CD8-positive, alpha-beta memory T cell (primary cell): ENCODE measurements around the gene TMEM88. TPM values are rescaled to one million over a fixed set of nuclear protein-coding genes. Genes with fewer than 3 reads are reported as not detected.

Experiments
- CTCF ChIA-PET: fragments of 350-600 bp; sonication (Branson Sonifier 250); formaldehyde crosslinking; loops from one replicate; lab custom pipeline; 2021; ENCODE audit warnings: antibody characterized with exemption; lab: Charles Lee
- POLR2A ChIA-PET: fragments of 350-600 bp; sonication (Branson Sonifier 250); formaldehyde crosslinking; loops from one replicate; lab custom pipeline; 2021; ENCODE audit warnings: antibody characterized with exemption; lab: Charles Lee
- DNase-seq, 5 donors: peaks; one replicate each; pipeline versions ENCODE4 v3.0.0 to v3.0.0-alpha.2; 2020 to 2022; ENCODE audit warnings: mixed read lengths in 1 of 5
- H3K27ac ChIP-seq: one replicate; pipeline ENCODE4 v1.7.0; 2013; ENCODE audit warnings: low read depth, mild to moderate bottlenecking, low read length, moderate library complexity
- H3K27me3 ChIP-seq: 2 replicates; pipeline ENCODE4 v1.7.0; 2013; ENCODE audit warnings: low read length, mild to moderate bottlenecking; ENCODE audit not compliant: insufficient read depth, poor library complexity, severe bottlenecking
- H3K36me3 ChIP-seq: 2 replicates; pipeline ENCODE4 v1.7.0; 2013; ENCODE audit warnings: mild to moderate bottlenecking, low read length, moderate library complexity; ENCODE audit not compliant: insufficient read depth
- H3K4me1 ChIP-seq: 2 replicates; pipeline ENCODE4 v1.7.0; 2013; ENCODE audit warnings: mild to moderate bottlenecking, low read length, moderate library complexity; ENCODE audit not compliant: insufficient read depth
- H3K4me3 ChIP-seq: 2 replicates; pipeline ENCODE4 v1.7.0; 2013; ENCODE audit warnings: mild to moderate bottlenecking, low read length
- H3K9me3 ChIP-seq: 2 replicates; pipeline ENCODE4 v1.7.0; 2013; ENCODE audit warnings: mild to moderate bottlenecking, low read length
- H3K27ac Mint-ChIP-seq, 8 donors: one replicate each; pipeline ENCODE4 v1.8.0; 2020 to 2021; ENCODE audit warnings: mixed read lengths in 8 of 8, mild to moderate bottlenecking in 6 of 8, inconsistent platforms in 3 of 8, moderate library complexity in 3 of 8
- H3K27me3 Mint-ChIP-seq, 2 donors: one replicate each; pipeline ENCODE4 v1.8.0; 2020 to 2021; ENCODE audit warnings: mixed read lengths in 2 of 2, mild to moderate bottlenecking in 1 of 2, moderate library complexity in 1 of 2
- H3K36me3 Mint-ChIP-seq, 3 donors: one replicate each; pipeline ENCODE4 v1.8.0; 2020 to 2021; ENCODE audit warnings: mixed read lengths in 3 of 3, inconsistent platforms in 1 of 3, mild to moderate bottlenecking in 1 of 3
- H3K4me1 Mint-ChIP-seq, 3 donors: one replicate each; pipeline ENCODE4 v1.8.0; 2020 to 2021; ENCODE audit warnings: mixed read lengths in 3 of 3, inconsistent platforms in 1 of 3, mild to moderate bottlenecking in 1 of 3
- H3K4me3 Mint-ChIP-seq, 7 donors: one replicate each; pipeline ENCODE4 v1.8.0; 2020 to 2021; ENCODE audit warnings: mixed read lengths in 7 of 7, mild to moderate bottlenecking in 6 of 7, moderate library complexity in 4 of 7, inconsistent platforms in 2 of 7
- H3K9me3 Mint-ChIP-seq, 5 donors: one replicate each; pipeline ENCODE4 v1.8.0; 2020 to 2022; ENCODE audit warnings: mixed read lengths in 5 of 5, mild to moderate bottlenecking in 3 of 5, moderate library complexity in 2 of 5, inconsistent platforms in 1 of 5
- polyA plus RNA-seq: library from polyadenylated mRNA; unstranded; fragments of 300-500 nt; fragmentation: Illumina TruSeq; gene quantifications from one replicate; pipeline ENCODE4 v1.2.3, GENCODE V29; 2021
- total RNA-seq, 2 experiments: library from RNA; stranded (reverse); gene quantifications; one replicate each; pipeline ENCODE4 v1.2.3, GENCODE V29; 2021

TMEM88 gene
- total and polyA plus RNA-seq, 3 experiments from 2014 or later = 5.3 to 5.5 TPM; not detected in 1

DNA sequence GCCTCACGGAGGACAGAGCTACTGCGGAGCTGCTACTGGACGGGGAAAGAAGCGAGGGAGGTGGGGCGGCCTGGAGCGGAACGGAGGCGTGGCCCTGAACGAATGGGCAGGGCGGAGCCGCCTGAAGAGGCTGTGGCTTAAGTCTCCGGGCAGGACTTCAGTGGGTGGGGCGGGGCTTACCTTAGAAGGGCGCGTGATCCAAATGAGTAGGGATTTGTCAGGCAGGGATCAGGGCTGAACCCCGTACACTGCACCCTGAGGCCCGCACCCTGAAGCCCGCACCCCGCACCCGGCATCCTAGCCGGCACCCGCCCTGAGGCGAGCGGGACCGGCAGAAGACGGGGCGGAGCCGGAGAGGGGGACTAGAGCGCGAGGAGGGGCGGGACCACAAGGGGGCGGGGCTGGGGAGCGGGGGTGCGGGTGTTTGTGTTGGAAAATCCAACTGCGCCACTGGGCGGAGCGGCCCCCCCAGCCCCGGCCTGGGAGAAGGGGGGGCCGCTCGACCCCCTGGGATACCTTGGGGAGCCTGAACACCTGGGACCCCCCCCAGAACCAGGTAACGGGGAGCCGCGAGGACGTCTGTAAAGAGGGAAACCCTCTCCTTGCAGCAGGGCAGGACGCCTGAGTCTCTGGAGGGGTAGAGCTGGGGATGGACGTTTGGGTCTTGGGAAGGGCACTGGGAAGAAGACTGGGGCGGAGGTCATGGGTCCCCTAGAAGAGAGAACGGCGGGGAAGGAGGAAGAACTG is 20.9 kb upstream of the TMEM88 start, which contains the start of gene KDM6B:
KDM6B (plus strand) TSS at position 423 of the 747 bp plus-strand sequence. CDS start 11,338 bp downstream, outside the sequence.
- H3K27ac ChIP-seq = peak within 1 kb of the TSS; percentile 98
- no peaks in the 10 kb centered on the region for H3K36me3 ChIP-seq
- ChIA-PET POLR2A (interaction anchor here (1.0 to 5.2 kb wide), 6 partner anchors 10 to 155 kb away, joined by 3 to 46 read pairs (median 6); partner anchors contain the start of genes CYB5D1, NAA38 and TMEM88), CTCF (interaction anchor here (0.6 to 7.1 kb wide), 20 partner anchors 8 to 156 kb away, joined by 3 to 69 read pairs (median 6); partner anchors contain the start of genes CYB5D1 and NAA38)
- Mint-ChIP-seq H3K27me3 (peaks cover 9 to 17% of the 10 kb centered on the region in 2 donors), H3K27ac (peak within 1 kb of the TSS; percentile 99 to 100 (median 99)), H3K9me3 (peaks cover 0 to 5% (median 0%) of the 10 kb centered on the region in 5 donors), H3K36me3 (peaks cover 0 to 13% (median 0%) of the 10 kb centered on the region in 3 donors), H3K4me3 (peak within 1 kb of the TSS; percentile 90 to 100 (median 95)), H3K4me1 (peaks cover 35 to 41% (median 37%) of the 10 kb centered on the region in 3 donors)
- DNase-seq = peak; percentile 85 to 91 (median 88)
- no peaks in the 10 kb centered on the region for H3K9me3 ChIP-seq
- H3K4me3 ChIP-seq = peak within 1 kb of the TSS; percentile 86
- peaks cover 31% of the 10 kb centered on the region for H3K4me1 ChIP-seq
- peaks cover 5% of the 10 kb centered on the region for H3K27me3 ChIP-seq

DNA sequence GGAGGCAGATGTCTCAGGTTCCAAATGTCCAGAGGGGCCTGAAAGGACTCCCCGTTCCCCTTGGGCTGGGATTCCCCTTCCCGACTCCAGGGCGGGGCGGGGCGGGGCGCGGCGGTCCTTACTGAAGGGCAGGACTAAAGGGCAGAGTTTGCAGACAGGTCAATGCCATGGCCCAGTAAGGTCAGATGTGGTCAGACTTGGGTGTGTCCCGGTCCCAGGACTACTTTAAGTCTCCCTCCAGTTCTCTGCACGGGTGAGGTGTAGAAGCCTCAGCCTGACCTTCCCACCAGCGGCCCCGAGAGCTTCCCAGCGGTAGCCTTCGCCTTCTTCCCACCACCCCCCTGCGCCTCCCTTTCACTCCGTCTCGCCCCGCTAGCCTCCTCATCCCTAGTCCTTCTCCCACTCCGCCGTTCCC is 20.3 kb upstream of the TMEM88 start:
- Histone ChIP-seq H3K4me1 (peaks cover 37% of the 10 kb centered on the region), H3K4me3 (peak overlapping the region; percentile 86), H3K27me3 (peaks cover 5% of the 10 kb centered on the region), H3K9me3 (no peaks in the 10 kb centered on the region), H3K36me3 (no peaks in the 10 kb centered on the region), H3K27ac (peak overlapping the region; percentile 98)
- Mint-ChIP-seq H3K36me3 (peaks cover 0 to 18% (median 0%) of the 10 kb centered on the region in 3 donors), H3K27me3 (peaks cover 9 to 12% of the 10 kb centered on the region in 2 donors), H3K9me3 (peaks cover 0 to 5% (median 0%) of the 10 kb centered on the region in 5 donors), H3K27ac (peak overlapping the region; percentile 99 to 100 (median 99)), H3K4me3 (peak overlapping the region; percentile 90 to 100 (median 95)), H3K4me1 (peaks cover 41 to 47% (median 43%) of the 10 kb centered on the region in 3 donors)
- peak in 3 of 5 donors; percentile 62 to 84 (median 73) for DNase-seq
- ChIA-PET CTCF (interaction anchor here (0.6 to 7.1 kb wide), 19 partner anchors 9 to 155 kb away, joined by 3 to 69 read pairs (median 5); partner anchors contain the start of genes CYB5D1, NAA38 and RNF227), POLR2A (interaction anchor here (0.7 to 5.2 kb wide), 11 partner anchors 9 to 155 kb away, joined by 3 to 46 read pairs (median 5); partner anchors contain the start of genes CYB5D1, NAA38, RNF227 and TMEM88)

DNA sequence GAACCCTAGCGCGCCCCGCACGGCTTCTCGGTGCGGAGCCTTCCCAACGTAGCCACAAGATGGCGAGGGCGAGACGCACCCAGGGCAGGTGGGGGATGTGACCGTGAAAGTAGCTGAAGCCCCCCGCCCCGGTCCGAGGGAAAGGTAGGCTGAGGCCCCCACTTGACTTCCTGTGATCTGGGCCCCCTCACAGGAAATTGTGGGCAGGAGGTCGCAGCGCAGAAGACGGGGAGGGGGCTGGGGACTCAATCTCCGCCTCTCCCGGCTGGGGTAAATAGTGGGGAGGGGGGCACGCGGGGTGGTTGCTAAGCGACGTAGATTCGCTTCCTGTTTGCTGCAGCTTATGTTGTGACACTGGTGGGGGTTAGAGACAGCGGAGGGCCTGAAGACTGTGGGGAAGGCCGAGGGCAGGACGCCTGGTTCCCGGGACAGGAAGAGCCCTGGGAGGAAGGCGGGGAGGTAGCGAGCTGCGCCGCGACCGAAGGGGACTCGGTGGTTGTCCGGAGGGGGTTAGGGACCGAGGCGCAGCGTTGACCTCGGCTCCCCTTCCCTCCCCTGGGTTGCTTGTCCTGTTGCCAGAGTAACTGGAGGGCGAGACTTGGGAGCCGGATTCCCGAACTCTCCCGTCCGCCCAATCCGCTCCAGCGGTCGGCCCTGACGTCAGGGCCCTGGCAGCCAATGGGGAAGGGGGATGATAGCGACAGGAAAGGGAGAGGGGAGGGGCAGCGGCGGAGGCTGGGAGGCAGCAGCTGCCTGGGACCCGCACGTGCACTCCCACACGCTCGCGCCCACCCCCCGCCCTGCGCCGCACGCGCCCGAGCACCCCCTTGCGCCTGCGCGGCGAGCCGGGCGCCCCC is 19.7 kb upstream of the TMEM88 start:
- H3K4me1 ChIP-seq = peaks cover 44% of the 10 kb centered on the region
- POLR2A ChIA-PET = interaction anchor here (0.7 to 5.2 kb wide), 13 partner anchors 9 to 459 kb away, joined by 3 to 46 read pairs (median 3); partner anchors contain the start of genes CYB5D1, NAA38, RNF227 and TMEM88

DNA sequence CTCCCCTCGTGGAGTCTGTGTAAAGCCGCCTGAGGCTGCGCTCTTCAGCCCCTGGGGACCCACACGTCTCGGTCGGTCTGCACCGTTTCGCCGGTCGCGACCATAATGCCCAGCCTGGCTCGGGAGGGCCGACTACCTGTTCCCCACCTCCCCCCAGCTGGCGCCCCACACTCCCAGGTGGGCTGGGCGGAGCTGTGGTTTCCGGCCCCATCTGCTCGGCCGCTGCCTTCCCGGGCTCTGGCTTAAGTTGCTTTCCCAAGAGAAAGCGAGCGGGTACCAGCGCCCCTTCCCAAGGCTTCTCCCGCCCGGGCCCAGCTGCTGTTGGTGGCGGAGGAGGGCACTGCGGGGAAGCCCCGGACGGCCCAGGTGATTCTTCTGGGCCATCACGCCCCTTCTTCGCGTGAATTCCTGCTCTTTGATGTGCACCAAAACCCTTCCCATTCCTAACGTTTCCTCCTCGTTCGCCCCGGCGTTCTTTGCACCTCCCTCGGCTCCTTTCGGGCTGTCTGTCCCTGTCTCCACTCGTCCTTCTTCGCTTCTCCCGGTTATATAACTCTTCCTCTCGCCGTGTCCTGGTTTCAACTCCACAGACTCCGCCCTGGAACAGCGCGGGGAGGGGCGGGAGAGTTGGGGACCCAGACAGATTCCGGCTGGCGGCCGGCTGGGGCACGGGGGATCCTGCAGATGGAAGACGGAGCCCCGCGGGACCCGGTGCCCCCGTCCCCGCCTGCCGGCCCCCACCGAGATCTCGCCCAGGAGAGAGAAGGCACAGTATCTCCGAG is 18.9 kb upstream of the TMEM88 start:
- CTCF ChIA-PET = interaction anchor here (0.8 to 7.1 kb wide), 16 partner anchors 7 to 238 kb away, joined by 3 to 69 read pairs (median 6); partner anchors contain the start of genes CYB5D1, NAA38, RNF227 and TP53
- Histone ChIP-seq H3K27ac (peak overlapping the region; percentile 98), H3K36me3 (no peaks in the 10 kb centered on the region), H3K27me3 (no peaks in the 10 kb centered on the region), H3K9me3 (no peaks in the 10 kb centered on the region), H3K4me3 (peak overlapping the region; percentile 86), H3K4me1 (peaks cover 52% of the 10 kb centered on the region)
- peaks cover 54 to 61% (median 56%) of the 10 kb centered on the region in 3 donors for H3K4me1 Mint-ChIP-seq
- POLR2A ChIA-PET = interaction anchor here (0.7 to 5.2 kb wide), 6 partner anchors 8 to 459 kb away, joined by 3 to 46 read pairs (median 5); partner anchors contain the start of genes CYB5D1, NAA38, RNF227 and TMEM88
- H3K27me3 Mint-ChIP-seq = peaks cover 6 to 11% of the 10 kb centered on the region in 2 donors
- H3K4me3 Mint-ChIP-seq = peak overlapping the region; percentile 87 to 100 (median 95)
- H3K9me3 Mint-ChIP-seq = peaks cover 0 to 5% (median 0%) of the 10 kb centered on the region in 5 donors
- peak in 3 of 5 donors; percentile 55 to 62 (median 62) for DNase-seq
- H3K27ac Mint-ChIP-seq = peak overlapping the region; percentile 97 to 100 (median 99)
- peaks cover 0 to 30% (median 0%) of the 10 kb centered on the region in 3 donors for H3K36me3 Mint-ChIP-seq

More for the DNA sequence above, 19.7 kb upstream of the TMEM88 start:
- peaks cover 46 to 53% (median 48%) of the 10 kb centered on the region in 3 donors for H3K4me1 Mint-ChIP-seq
- H3K27ac Mint-ChIP-seq = peak overlapping the region; percentile 99 to 100 (median 99)
- peaks cover 0 to 23% (median 0%) of the 10 kb centered on the region in 3 donors for H3K36me3 Mint-ChIP-seq
- Histone ChIP-seq H3K27ac (peak overlapping the region; percentile 98), H3K4me3 (peak overlapping the region; percentile 86), H3K9me3 (no peaks in the 10 kb centered on the region), H3K27me3 (peaks cover 5% of the 10 kb centered on the region), H3K36me3 (no peaks in the 10 kb centered on the region)
- DNase-seq = peak; percentile 88 to 96 (median 90)
- peak overlapping the region; percentile 90 to 100 (median 95) for H3K4me3 Mint-ChIP-seq
- CTCF ChIA-PET = interaction anchor here (0.8 to 7.1 kb wide), 21 partner anchors 8 to 239 kb away, joined by 3 to 69 read pairs (median 5); partner anchors contain the start of genes CYB5D1, NAA38, RNF227 and TP53
- peaks cover 0 to 5% (median 0%) of the 10 kb centered on the region in 5 donors for H3K9me3 Mint-ChIP-seq
- H3K27me3 Mint-ChIP-seq = peaks cover 9% of the 10 kb centered on the region in 2 donors

DNA sequence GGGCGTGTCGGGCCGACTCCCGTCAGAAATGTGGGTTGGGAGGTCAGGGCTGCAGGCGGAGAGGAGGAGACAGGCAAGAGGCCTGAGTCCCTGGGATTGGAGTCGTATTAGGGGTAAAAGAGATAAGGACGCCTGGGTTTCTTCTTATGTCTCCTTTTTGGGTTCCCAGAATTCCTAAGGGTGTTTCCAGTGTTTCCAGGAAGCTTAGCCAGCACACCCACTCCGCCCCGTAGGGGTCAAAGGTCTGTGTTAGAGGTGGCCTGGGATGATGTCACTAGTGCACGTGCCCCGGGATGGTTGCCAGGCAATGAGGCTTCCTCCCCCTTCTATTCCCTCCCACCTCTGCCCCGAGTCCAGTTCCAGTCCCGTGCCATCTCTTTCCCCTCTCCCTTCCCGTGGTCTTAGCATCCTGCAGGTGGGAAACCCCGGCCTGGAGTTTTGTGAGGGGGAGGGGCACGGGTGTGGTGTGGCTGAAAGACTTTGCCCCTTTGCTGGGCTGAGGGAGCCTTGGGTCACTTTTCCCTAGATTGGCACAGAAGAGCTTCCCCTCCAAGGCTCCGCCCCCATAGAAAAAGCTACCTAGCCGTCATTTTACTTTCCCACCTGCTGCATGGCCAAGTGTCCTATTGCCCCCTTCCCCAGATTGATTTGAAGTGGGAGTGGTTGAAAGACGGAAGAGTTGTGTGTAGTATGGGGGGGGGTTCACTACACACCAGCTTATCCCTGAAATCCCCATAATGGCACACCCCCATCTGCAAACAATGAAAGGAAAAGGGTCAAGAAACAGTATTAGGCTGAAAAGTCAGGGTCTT is 18.1 kb upstream of the TMEM88 start:
- no peaks in the 10 kb centered on the region for H3K9me3 ChIP-seq
- H3K9me3 Mint-ChIP-seq = peaks cover 0 to 5% (median 0%) of the 10 kb centered on the region in 5 donors
- H3K27ac ChIP-seq = peak overlapping the region; percentile 98
- peak overlapping the region; percentile 86 for H3K4me3 ChIP-seq
- no peaks in the 10 kb centered on the region for H3K27me3 ChIP-seq
- peaks cover 0 to 35% (median 0%) of the 10 kb centered on the region in 3 donors for H3K36me3 Mint-ChIP-seq
- peak; percentile 40 to 78 (median 60) for DNase-seq
- H3K27ac Mint-ChIP-seq = peak overlapping the region; percentile 97 to 100 (median 99)
- peak overlapping the region; percentile 87 to 100 (median 95) for H3K4me3 Mint-ChIP-seq
- H3K4me1 Mint-ChIP-seq = peaks cover 59 to 67% (median 62%) of the 10 kb centered on the region in 3 donors
- H3K36me3 ChIP-seq = no peaks in the 10 kb centered on the region
- CTCF ChIA-PET = interaction anchor here (1.3 to 7.1 kb wide), 3 partner anchors 9 to 155 kb away, joined by 3 to 69 read pairs (median 28); no protein-coding TSS in a partner anchor
- peaks cover 56% of the 10 kb centered on the region for H3K4me1 ChIP-seq
- POLR2A ChIA-PET = interaction anchor here (1.4 to 5.2 kb wide), 3 partner anchors 7 to 79 kb away, joined by 3 to 46 read pairs (median 44); partner anchors contain the start of genes CYB5D1, NAA38, RNF227 and TMEM88
- peaks cover 2 to 9% of the 10 kb centered on the region in 2 donors for H3K27me3 Mint-ChIP-seq
